A673 (cell line): ENCODE results near the gene PPP2R3B.

Source experiments
- EZH2 ChIP-seq: fragments of 200-600 bp; sonication (generic); IDR thresholded peaks from 2 replicates; pipeline ENCODE4 v1.6.1; 2017; ENCODE audit warnings: borderline replicate concordance, low read depth, mild to moderate bottlenecking, mixed read lengths, antibody characterized with exemption, low read length; ENCODE audit not compliant: poor library complexity, severe bottlenecking
- TF ChIP-seq, protein P1 (sequence below): fragments of 300-800, 200-600 bp; sonication (generic); conservative IDR thresholded peaks from 2 replicates; pipeline ENCODE4 v1.5.1; 2017; ENCODE audit warnings: low read depth, mild to moderate bottlenecking, antibody characterized with exemption, low read length, moderate library complexity, mixed read lengths

DNA sequence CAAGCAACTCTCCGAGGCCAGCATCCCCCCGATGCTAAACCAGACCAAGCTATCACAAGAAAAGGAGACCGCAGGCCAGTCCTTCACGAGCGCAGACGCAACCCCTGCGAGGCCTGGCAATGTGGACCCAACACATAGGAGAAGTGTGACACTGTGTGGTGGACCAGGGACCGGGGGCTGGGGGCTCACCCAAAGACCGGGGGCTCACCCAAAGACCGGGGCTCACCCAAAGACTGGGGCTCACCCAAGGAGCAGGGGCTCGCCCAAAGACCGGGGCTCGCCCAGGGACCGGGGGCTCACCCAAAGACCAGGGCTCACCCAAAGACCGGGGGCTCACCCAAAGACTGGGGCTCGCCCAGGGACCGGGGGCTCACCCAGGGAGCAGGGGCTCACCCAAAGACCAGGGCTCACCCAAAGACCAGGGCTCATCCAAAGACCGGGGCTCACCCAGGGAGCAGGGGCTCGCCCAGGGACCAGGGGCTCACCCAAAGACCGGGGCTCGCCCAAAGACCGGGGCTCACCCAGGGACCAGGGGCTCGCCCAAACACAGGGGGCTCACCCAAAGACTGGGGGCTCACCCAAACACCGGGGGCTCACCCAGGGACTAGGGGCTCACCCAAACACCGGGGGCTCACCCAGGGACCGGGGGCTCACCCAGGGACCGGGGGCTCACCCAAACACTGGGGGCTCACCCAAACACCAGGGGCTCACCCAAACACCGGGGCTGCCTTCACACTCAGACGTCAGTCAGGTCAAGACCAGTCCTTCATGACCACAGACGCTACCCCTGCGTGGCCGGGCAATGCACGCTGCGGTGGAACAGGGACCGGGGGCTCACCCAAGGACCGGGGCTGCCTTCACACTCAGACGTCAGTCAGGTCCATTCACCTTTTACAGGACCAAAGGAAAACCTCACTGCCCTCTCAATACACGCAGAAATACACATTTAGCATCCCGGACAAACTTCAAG lies 32.9 kb downstream of the PPP2R3B start:
- TF ChIP-seq, protein P1, sequence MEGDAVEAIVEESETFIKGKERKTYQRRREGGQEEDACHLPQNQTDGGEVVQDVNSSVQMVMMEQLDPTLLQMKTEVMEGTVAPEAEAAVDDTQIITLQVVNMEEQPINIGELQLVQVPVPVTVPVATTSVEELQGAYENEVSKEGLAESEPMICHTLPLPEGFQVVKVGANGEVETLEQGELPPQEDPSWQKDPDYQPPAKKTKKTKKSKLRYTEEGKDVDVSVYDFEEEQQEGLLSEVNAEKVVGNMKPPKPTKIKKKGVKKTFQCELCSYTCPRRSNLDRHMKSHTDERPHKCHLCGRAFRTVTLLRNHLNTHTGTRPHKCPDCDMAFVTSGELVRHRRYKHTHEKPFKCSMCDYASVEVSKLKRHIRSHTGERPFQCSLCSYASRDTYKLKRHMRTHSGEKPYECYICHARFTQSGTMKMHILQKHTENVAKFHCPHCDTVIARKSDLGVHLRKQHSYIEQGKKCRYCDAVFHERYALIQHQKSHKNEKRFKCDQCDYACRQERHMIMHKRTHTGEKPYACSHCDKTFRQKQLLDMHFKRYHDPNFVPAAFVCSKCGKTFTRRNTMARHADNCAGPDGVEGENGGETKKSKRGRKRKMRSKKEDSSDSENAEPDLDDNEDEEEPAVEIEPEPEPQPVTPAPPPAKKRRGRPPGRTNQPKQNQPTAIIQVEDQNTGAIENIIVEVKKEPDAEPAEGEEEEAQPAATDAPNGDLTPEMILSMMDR = no peak
- no peak for TF ChIP-seq EZH2
